Endometrium (tissue), 2 donors: ENCODE results near the gene SPSB1.

Source experiments
- FAIRE-seq: peaks from 2 replicates; lab custom pipeline; 2012; peaks lifted over from hg19 to GRCh38; lab: Jason Lieb, UNC
- donor health status: control.
- donor health status: control.

The SPSB1 gene

GRCh38 chr1:9302745-9303524 is 10.2 kb downstream of the SPSB1 start:
- peak; percentile 51 for FAIRE-seq

GRCh38 chr1:9303916-9304315 is 11.2 kb downstream of the SPSB1 start:
- no peak for FAIRE-seq

- FAIRE-seq = no peak
These were observed 12.5 kb downstream of the SPSB1 start for GRCh38 chr1:9305216-9305615.

- FAIRE-seq = no peak
These were observed 13.3 kb downstream of the SPSB1 start for GRCh38 chr1:9306006-9306405.

GRCh38 chr1:9307303-9307702 is 14.6 kb downstream of the SPSB1 start:
- no peak for FAIRE-seq

GRCh38 chr1:9308236-9308785 is 15.6 kb downstream of the SPSB1 start:
- FAIRE-seq = no peak

GRCh38 chr1:9309080-9309479 is 16.4 kb downstream of the SPSB1 start:
- no peak for FAIRE-seq

GRCh38 chr1:9309991-9310390 is 17.3 kb downstream of the SPSB1 start:
- FAIRE-seq = no peak

- FAIRE-seq = no peak
These were observed 18.3 kb downstream of the SPSB1 start for GRCh38 chr1:9311029-9311428.

GRCh38 chr1:9311479-9311878 is 18.8 kb downstream of the SPSB1 start:
- no peak for FAIRE-seq

- FAIRE-seq = no peak
These were observed 19.6 kb downstream of the SPSB1 start for GRCh38 chr1:9312168-9312720.

GRCh38 chr1:9313576-9313975 is 20.9 kb downstream of the SPSB1 start:
- no peak for FAIRE-seq

- no peak for FAIRE-seq
These were observed 21.4 kb downstream of the SPSB1 start for GRCh38 chr1:9314111-9314510.

GRCh38 chr1:9314711-9315379 is 22.2 kb downstream of the SPSB1 start:
- FAIRE-seq = no peak

GRCh38 chr1:9315411-9316079 is 22.9 kb downstream of the SPSB1 start:
- FAIRE-seq = peak; percentile 71

- FAIRE-seq = no peak
These were observed 23.4 kb downstream of the SPSB1 start for GRCh38 chr1:9316080-9316444.

GRCh38 chr1:9316512-9316911 is 23.8 kb downstream of the SPSB1 start:
- no peak for FAIRE-seq

- FAIRE-seq = no peak
These were observed 24.4 kb downstream of the SPSB1 start for GRCh38 chr1:9317072-9317471.

- no peak for FAIRE-seq
These were observed 25.1 kb downstream of the SPSB1 start for GRCh38 chr1:9317591-9318417.

- no peak for FAIRE-seq
These were observed 26.6 kb downstream of the SPSB1 start for GRCh38 chr1:9319208-9319788.

GRCh38 chr1:9319789-9320519 is 27.3 kb downstream of the SPSB1 start:
- no peak for FAIRE-seq
